BE2C (cell line): ENCODE results near the gene FHOD3.

Experiments used
- DNase-seq: peaks from one replicate; pipeline ENCODE4 v3.0.0-alpha.2; 2020
- H3K27me3 ChIP-seq: fragments of 250-450 bp; sonication (Bioruptor Pico); 2 replicates; pipeline ENCODE4 v1.5.1; 2020; ENCODE audit warnings: mild to moderate bottlenecking
- H3K36me3 ChIP-seq: fragments of 250-450 bp; sonication (Bioruptor Pico); 2 replicates; pipeline ENCODE4 v1.5.1; 2020; ENCODE audit warnings: mild to moderate bottlenecking
- H3K4me1 ChIP-seq: fragments of 250-450 bp; sonication (Bioruptor Pico); 2 replicates; pipeline ENCODE4 v1.5.1; 2020
- H3K4me3 ChIP-seq: 2 replicates; pipeline ENCODE4 v1.5.1; 2011; ENCODE audit warnings: low read depth, low read length
- H3K9me3 ChIP-seq: fragments of 250-450 bp; sonication (Bioruptor Pico); 2 replicates; pipeline ENCODE4 v1.5.1; 2020
- TF ChIP-seq, protein P1 (sequence below): IDR thresholded peaks from 2 replicates; pipeline ENCODE4 v1.5.1; 2012; ENCODE audit warnings: mild to moderate bottlenecking, low read depth, low read length

Gene FHOD3

DNA sequence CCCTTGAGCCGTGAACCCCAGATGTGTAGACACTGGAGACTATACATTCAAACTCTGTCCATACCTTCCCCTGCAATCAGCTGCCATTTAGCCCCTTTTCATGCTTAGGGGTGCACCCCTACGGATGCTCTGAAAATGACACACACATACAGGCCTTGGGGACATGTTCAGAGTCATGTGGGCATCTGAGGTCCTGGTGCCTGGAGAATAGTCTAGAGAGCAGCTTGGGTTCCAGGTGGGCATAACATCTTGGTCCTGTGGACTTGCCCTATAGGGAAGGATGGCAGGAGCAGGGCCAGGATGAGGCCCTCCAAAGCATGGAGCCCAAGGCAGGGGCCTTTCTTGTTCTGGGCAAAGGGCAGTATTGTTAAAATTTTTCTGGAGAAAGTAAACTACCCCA, 9.9 kb upstream of the FHOD3 start:
- TF ChIP-seq, protein P1, sequence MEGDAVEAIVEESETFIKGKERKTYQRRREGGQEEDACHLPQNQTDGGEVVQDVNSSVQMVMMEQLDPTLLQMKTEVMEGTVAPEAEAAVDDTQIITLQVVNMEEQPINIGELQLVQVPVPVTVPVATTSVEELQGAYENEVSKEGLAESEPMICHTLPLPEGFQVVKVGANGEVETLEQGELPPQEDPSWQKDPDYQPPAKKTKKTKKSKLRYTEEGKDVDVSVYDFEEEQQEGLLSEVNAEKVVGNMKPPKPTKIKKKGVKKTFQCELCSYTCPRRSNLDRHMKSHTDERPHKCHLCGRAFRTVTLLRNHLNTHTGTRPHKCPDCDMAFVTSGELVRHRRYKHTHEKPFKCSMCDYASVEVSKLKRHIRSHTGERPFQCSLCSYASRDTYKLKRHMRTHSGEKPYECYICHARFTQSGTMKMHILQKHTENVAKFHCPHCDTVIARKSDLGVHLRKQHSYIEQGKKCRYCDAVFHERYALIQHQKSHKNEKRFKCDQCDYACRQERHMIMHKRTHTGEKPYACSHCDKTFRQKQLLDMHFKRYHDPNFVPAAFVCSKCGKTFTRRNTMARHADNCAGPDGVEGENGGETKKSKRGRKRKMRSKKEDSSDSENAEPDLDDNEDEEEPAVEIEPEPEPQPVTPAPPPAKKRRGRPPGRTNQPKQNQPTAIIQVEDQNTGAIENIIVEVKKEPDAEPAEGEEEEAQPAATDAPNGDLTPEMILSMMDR = no peak
- no peaks in the 10 kb centered on the region for H3K4me1 ChIP-seq

DNA sequence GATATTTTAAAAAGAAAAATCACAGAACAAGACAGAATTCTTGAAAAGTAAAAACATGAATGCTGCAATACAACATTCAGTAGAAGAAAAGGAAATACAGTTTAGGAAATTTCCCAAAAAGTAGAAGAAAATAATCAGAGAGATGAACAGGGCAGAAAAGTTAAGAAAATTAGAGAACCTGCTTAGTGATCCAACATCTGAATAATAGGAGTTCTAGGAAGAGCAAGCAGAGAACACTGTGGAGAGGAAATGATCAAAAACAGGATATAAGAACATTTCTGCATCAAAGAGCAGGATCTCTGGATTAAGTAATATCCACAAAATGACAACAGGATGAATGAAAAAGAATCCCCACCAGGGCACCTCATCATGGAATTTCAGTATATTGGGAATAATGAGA, 8.8 kb upstream of the FHOD3 start:
- Histone ChIP-seq H3K27me3 (no peaks in the 10 kb centered on the region), H3K36me3 (no peaks in the 10 kb centered on the region), H3K9me3 (no peaks in the 10 kb centered on the region), H3K4me1 (no peaks in the 10 kb centered on the region), H3K4me3 (no peak overlapping the region)
- no peak for DNase-seq
- TF ChIP-seq, protein P1 = no peak

More for the DNA sequence above, 9.9 kb upstream of the FHOD3 start:
- DNase-seq = no peak
- no peaks in the 10 kb centered on the region for H3K9me3 ChIP-seq
- no peaks in the 10 kb centered on the region for H3K36me3 ChIP-seq
- no peak overlapping the region for H3K4me3 ChIP-seq
- H3K27me3 ChIP-seq = no peaks in the 10 kb centered on the region

DNA sequence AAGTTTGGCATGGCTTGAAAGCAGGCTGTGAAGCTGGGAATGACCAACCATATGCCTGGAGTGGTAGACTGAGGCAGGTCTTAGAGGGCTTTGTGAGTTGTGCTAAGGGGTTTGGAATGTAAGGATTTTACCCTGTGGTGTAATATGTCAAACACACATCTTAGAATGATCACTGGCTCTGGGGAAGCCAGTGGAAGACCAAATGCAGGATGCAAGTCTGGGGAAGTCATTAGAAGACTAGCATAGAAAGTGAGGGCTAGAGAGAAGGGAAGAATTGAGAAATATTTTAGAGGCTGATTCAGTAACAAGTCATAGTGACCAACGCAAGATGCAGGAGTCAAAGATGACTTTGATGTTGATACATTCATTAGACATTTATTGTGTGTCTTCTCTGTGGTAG, 3.5 kb upstream of the FHOD3 start:
- H3K4me1 ChIP-seq = no peaks in the 10 kb centered on the region
- DNase-seq = no peak
- no peak overlapping the region for H3K4me3 ChIP-seq
- no peaks in the 10 kb centered on the region for H3K9me3 ChIP-seq
- peaks cover 5% of the 10 kb centered on the region; the same call in 1 of the 2 replicates for H3K27me3 ChIP-seq
- H3K36me3 ChIP-seq = no peaks in the 10 kb centered on the region
- TF ChIP-seq, protein P1 = no peak

DNA sequence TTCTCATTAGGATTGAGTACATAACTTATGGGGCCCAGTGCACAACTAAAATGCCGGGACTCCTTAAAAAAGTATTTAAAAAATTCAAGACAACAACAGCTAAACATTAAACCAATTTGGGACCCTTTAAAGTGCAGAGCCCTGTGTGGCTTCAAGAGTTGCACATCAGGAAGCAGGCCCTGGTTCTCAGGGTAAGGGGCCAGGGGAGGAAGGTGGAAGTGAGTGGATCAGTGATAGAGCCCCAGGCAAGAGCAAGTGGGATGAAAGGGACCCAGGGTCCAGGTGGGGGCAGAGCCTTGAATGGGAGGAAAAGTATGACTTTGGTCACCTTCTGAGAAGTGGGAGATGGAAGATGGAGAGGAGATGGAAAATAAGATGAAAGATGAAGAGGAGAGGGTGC, 2.3 kb upstream of the FHOD3 start:
- TF ChIP-seq, protein P1 = no peak
- no peak for DNase-seq
- Histone ChIP-seq H3K9me3 (no peaks in the 10 kb centered on the region), H3K27me3 (peaks cover 7% of the 10 kb centered on the region; the same call in 1 of the 2 replicates), H3K36me3 (no peaks in the 10 kb centered on the region), H3K4me3 (no peak overlapping the region), H3K4me1 (no peaks in the 10 kb centered on the region)

DNA sequence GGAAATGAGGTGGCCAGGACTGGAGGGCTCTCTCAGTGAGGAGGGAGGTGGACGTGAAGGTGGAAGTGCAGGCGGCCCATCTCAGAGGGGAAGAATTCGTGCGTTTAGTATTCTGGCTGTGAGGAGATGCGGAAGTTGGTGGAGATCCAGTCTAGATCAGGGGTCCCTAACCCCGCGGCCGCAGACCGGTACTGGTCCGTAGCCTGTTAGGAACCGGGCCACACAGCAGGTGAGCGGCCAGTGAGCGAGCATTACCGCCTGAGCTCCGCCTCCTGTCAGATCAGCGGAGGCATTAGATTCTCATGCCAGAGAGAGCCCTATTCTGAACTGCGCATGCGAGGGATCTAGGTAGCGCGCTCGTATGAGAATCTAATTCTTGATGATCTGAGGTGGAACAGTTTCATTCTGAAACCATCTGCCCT, 1.6 kb upstream of the FHOD3 start:
- no peak for DNase-seq
- H3K9me3 ChIP-seq = no peaks in the 10 kb centered on the region
- H3K36me3 ChIP-seq = no peaks in the 10 kb centered on the region
- H3K4me1 ChIP-seq = no peaks in the 10 kb centered on the region
- peaks cover 7% of the 10 kb centered on the region; the same call in 1 of the 2 replicates for H3K27me3 ChIP-seq
- no peak overlapping the region for H3K4me3 ChIP-seq
- TF ChIP-seq, protein P1 = no peak

DNA sequence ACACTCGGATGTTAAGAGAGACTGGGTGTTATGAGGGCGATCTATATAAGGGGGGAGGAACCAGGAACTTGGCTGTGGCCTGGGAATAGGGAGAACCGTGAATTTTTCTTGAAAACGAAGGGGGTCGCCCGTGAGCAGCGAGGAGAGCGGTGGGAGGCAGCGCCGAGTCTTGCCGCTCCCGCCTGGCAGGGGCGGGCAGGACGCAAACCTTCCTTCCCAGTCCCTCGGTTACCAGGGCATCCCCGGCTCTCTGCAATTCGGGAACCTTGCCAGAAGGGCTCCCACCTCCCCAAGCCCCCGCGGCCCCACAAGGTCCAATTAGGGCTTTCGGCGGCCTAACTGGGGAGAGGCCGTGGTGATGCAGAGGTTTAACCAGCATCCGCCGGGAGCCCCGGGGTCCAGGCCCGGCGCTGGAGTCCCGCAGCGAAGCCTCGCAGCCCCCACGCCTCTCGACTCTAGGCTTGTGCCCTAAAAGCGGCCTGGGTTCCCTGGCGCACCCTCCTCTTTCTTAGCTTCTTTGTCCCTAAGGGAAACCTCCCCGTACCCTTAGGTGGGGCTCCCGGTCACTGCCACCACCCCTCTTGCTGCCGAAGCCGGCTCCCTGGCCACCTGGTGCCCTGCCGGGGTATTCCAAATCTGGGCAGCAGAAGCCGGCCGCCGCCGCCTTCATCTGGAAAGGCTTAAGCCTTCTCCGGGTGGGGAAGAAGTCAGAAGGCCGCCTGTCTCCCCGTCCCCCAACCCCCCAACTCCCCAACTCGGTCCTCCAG, 680 bp upstream of the FHOD3 start:
- DNase-seq = peak; percentile 72
- Histone ChIP-seq H3K27me3 (peaks cover 7% of the 10 kb centered on the region; the same call in 1 of the 2 replicates), H3K36me3 (no peaks in the 10 kb centered on the region), H3K4me3 (peak overlapping the region; percentile 51), H3K9me3 (no peaks in the 10 kb centered on the region), H3K4me1 (no peaks in the 10 kb centered on the region)
- TF ChIP-seq, protein P1 = peak; percentile 19; the same call in 1 of the 2 replicates
